Amygdala (tissue), 56 donors: ENCODE measurements around the gene TNS1.

Source experiments
- DNase-seq, 56 donors: peaks; one replicate each; lab custom pipeline; 2025; lab: John Stamatoyannopoulos, UW

Gene TNS1

DNA sequence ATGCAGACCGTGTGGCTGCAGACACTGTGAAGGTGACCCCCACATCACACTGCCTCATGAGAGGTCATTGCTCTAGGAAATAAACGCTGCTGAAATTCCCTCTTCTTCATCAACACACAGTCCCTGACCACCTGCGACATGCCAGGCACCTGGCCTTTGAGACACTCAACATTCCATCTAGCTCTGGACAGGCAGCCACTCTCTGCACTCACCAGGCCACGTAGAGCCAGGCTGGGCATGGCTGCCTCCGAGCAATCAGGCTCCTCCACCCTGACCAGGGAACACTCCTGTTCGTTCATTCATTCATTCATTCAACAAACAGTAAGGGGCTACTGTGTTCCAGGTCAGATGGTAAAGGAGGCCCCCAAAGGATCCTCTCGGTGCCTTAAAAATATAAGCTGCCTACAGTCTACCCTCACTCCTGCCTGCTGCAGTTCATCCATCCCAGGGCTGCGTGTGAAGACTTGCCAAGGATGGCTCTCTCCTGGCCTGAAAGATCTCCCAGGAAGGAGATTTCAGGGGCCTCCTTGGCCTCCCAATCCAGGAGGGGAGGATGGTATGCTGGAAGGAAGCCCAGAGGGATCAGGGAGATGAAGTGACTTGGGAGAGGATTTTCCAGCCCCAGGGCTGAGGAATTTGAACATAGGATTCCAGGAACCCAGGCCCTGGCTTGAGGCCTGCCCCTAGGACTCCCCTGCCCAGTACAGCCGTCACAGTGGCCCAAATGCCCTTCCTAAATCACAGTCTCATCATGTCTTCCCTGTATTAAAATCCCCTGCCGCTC is 66.7 kb downstream of the TNS1 start:
- no peak for DNase-seq

GRCh38 chr2:217935235-217935879 is 67.4 kb downstream of the TNS1 start:
- no peak for DNase-seq

GRCh38 chr2:217934321-217935131 is 68.3 kb downstream of the TNS1 start:
- DNase-seq: peak in 6 of 56 donors; percentile 21 to 51 (median 32)

- DNase-seq: no peak
Observed at GRCh38 chr2:217933617-217933993, 69.2 kb downstream of the TNS1 start.

DNA sequence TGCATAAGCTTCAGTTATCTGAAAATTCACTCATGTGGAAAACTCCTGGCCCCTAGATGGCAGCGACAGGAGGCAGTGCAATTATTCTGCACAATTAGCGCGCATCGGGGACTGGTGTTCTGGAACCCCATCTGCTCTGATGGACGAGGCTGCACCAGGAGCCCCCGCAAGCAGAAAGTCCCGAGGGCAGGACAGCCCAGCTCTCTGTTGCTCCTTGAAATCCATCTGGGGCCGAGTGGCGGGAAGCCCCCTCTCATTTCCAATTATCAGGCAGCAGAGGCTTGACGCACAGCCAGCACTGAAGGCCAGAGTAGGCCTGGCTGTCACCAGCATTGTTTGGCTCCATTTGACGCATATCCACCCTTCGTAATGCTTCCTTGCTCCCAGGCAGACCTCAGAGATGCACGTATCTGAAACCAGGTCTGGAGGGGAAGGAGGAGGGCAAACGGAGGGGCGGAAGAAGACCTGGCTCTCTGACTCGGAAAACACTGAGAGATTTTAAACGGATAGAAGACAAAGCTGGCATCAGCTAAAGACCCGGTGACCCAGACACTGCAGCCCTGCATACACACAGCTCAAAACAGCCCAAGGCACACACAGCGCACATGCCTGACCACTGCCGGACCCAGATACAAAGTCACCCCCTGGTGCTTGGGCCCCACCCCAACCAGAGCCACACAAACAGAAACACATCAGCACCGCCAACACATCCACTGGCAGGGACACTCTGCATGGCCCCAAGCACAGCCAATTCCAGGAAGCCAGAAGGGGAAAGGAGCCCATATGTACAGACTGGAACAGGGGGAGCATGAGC is 69.8 kb downstream of the TNS1 start:
- peak in 3 of 56 donors; percentile 32 to 53 (median 35) for DNase-seq

DNA sequence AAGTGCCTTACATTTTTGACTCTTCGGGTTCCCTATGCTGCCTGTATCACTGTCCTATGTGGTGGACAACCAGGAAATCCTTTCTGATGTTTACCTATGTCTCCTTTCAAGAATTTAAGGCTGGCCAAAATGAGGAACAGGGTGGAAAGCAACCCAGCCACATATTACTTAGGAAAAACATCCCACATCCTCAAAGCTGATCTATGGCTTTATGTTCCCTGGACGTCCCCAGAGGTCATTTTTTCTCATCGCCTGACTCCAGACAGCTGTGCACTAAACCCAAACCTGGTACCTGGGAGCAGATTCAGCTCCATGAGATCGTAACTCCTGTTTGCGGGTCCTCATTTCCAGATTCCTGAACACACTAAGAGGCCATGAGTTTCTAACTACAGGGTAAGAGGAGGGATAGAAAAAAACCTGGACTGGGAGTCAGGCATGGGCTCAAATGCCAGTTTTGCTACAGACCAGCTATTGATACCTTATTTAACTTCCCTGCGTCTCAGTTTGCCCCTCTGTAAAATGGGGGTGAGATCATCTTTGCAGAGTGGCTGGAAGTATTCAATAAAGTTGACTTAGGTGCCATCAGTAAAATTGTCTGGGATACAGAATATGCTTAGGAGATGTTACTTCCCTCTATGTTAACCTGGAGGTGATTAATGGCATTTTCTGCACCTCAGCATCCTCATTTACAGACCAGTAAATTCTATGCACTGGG is 70.8 kb downstream of the TNS1 start:
- no peak for DNase-seq

GRCh38 chr2:217930761-217931563 is 71.8 kb downstream of the TNS1 start:
- DNase-seq: no peak

GRCh38 chr2:217929757-217930707 is 72.8 kb downstream of the TNS1 start:
- no peak for DNase-seq

DNA sequence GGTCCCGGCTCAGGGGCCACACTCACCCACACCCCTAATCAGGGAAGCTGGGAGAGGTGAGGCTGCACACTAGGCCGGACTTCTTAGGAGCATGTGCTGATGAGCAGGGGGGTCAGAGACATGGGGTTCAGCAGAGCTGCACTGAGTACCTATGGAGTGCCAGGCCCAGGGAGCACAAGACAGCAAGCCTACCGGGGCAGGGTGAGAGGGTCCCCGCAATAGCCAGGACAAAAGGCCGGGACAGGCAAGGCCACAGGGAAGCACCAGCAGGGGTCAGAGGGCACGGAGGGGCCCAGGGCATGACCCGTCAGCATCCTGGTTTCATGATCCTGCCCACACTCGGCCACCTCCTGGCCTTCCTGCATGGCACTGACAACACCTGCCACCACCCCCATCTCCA is 73.5 kb downstream of the TNS1 start:
- DNase-seq: no peak

DNA sequence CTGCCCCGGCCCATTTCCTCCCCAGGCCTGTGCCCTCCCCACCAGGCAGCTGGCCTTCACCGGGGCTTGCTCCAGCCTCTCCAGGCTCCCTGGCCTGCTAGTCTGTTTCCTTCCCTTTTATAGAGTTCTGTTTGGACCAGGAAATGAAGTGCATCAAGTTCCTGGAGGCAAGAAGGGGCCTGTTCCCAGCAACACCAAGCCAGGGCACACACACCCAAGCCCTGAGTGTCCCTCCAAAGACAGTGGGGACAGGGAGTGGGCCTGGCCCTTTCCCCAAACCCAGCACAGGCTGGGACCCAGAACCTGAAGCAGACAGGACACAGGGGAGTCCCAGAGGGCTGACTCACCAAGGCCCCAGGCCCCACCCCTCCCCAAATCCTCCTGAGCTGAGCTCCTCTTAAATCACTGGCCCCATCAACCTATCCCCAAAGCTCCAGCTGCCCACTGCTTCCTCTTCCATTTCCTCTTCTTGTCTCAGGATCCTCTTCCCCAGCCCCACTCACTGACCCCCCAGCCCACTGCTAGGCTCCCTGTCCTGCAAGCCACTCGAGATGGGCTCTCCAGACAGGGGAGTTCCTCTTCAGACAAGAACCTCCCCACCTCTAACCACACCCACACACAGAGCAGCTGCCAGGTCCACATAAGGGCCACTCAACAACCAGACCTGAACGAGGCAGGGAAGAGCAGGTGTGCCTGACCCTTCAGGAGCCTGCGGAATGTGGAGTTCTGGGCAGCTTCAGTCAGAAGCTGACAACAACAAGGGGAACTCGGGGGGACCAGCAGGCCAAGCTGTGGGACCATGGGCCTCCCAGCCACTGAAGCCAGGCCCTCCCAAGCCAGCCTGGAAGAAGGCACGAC is 74.2 kb downstream of the TNS1 start:
- DNase-seq: no peak

DNA sequence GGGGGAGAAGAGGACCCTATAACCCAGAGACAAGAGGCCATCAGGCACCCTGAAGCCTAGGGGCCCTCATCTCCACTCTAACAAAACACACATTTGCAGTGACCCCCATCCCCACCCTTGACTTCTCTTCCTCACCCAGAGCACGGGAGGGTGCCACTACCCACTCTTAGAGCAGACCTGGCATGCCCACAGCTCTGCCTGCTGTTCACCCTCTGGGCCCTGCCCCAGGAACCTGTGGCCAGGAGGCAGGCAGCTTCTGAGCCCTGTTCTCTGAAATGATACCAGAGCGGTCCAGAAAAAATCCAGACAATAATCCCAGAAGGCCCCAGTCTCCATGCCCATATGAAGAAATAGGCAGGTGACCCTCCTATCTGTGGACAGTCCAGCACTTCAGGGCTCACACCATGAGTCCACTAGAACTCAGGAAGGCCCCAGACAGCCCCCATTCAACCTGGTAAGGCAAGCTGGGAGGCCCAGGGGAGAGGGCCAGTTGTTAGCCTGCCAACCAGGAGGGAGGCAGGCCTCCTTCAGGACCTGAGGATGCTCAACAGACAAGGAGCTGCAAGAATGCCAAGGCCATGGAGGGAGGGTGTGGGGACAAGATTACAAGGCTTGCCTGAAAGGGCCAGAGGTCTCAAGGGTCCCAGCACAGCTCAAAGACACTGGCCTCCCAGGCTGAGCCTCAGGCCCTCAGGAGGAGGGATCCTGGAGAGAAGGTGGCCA is 75.0 kb downstream of the TNS1 start:
- DNase-seq: no peak

GRCh38 chr2:217926801-217927200 is 76.0 kb downstream of the TNS1 start:
- DNase-seq: no peak

DNA sequence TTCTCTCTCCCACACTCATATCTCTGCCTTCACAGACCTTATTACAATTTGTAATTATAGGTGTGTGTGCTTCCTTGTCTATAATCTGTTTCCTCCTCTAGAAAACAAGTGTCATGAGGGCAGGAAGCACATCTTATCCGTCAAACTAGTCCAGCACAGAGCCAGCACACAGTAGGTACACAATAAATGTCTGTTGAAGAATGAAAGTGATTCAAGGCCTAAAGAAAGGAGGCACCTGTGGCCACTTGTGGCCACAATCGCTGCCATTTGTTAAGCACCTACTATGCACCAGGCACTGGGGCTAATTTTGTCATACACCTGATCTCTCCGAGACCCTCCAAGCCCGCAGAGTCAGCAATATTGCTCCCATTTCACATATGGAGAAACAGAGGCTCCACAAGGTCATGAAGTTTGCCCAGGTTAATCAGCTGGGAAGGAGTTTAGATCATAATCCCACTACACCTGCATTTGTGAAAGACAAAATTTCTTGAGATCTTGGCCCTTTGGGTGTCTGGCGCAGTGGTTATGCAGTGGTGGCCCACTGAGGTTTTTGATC is 78.4 kb downstream of the TNS1 start:
- DNase-seq: no peak

GRCh38 chr2:217923007-217923686 is 79.6 kb downstream of the TNS1 start:
- DNase-seq: no peak
